Muscle layer of duodenum (tissue), 2 donors: Measurements from ENCODE around the gene DNMT3A.

Experiments used
- H3K27ac ChIP-seq: one replicate; pipeline ENCODE4 v1.7.0; 2013; ENCODE audit warnings: mild to moderate bottlenecking, low read length
- H3K27me3 ChIP-seq: one replicate; pipeline ENCODE4 v1.7.0; 2013; ENCODE audit warnings: low read depth, mild to moderate bottlenecking, control low read depth, low read length
- H3K36me3 ChIP-seq, 2 donors: one replicate each; pipeline ENCODE4 v1.7.0; 2013; ENCODE audit warnings: low read length in 2 of 2, control low read depth in 1 of 2, mild to moderate bottlenecking in 1 of 2; ENCODE audit not compliant: insufficient read depth in 2 of 2, control insufficient read depth in 1 of 2
- H3K4me1 ChIP-seq, 2 donors: one replicate each; pipeline ENCODE4 v1.7.0; 2013; ENCODE audit warnings: low read length in 2 of 2, mild to moderate bottlenecking in 2 of 2, control low read depth in 1 of 2, moderate library complexity in 1 of 2; ENCODE audit not compliant: insufficient read depth in 2 of 2, control insufficient read depth in 1 of 2
- H3K4me3 ChIP-seq, 2 donors: one replicate each; pipeline ENCODE4 v1.7.0; 2013; ENCODE audit warnings: low read length in 2 of 2, low read depth in 1 of 2, mild to moderate bottlenecking in 1 of 2
- H3K9me3 ChIP-seq, 2 donors: one replicate each; pipeline ENCODE4 v1.7.0; 2013; ENCODE audit warnings: low read length in 2 of 2, control low read depth in 1 of 2, mild to moderate bottlenecking in 1 of 2; ENCODE audit not compliant: control insufficient read depth in 1 of 2
- donor health status: healthy.

The DNMT3A gene

DNA sequence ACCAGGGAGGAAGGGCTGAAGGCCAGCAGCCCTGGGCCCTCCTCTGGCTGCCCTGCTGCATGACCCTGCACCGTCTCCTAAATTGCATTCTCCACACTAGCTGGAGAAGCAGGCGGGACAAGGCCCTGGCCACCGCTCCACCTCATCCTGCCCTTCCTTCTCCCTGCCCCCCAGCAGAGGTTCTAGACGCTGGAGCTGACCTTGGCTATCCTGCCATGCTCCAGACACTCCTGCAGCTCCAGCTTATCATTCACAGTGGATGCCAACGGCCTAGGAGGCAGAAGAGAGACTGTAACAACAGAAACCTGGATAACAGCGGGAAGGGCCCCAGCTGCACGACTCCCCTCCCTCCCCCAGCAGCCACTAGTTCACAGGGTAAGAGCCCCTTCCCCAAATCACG lies 105.0 kb downstream of the DNMT3A start:
- H3K27ac ChIP-seq = no peak overlapping the region

DNA sequence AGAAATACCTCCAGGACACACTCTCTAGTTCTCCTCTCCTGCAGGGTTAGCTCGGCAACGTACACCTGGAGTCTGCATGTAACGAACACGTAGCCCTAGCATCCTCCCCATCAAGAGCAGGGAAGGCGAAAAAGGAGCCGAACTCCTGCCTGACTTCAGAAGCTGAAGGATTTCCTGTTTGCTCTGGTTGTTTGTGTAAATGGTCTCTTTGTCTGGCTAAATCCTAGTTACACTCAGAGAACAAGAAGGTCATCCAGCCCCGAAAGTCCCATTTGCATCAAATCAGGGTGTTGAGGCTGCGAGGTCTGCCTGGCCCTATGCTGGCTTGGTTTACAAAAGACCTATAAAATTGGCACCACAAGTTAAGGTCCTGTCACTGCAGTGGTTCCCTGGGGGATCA lies 107.0 kb downstream of the DNMT3A start:
- H3K4me1 ChIP-seq = peaks cover 0 to 7% of the 10 kb centered on the region in 2 donors
- H3K9me3 ChIP-seq = no peaks in the 10 kb centered on the region
- H3K27me3 ChIP-seq = no peaks in the 10 kb centered on the region
- no peak overlapping the region for H3K4me3 ChIP-seq
- no peak overlapping the region for H3K27ac ChIP-seq
- H3K36me3 ChIP-seq = peaks cover 47 to 63% of the 10 kb centered on the region in 2 donors

More for the DNA sequence above, 105.0 kb downstream of the DNMT3A start:
- no peaks in the 10 kb centered on the region for H3K27me3 ChIP-seq
- H3K9me3 ChIP-seq = no peaks in the 10 kb centered on the region
- H3K4me3 ChIP-seq = no peak overlapping the region
- H3K4me1 ChIP-seq = no peaks in the 10 kb centered on the region
- peaks cover 67 to 79% of the 10 kb centered on the region in 2 donors for H3K36me3 ChIP-seq

DNA sequence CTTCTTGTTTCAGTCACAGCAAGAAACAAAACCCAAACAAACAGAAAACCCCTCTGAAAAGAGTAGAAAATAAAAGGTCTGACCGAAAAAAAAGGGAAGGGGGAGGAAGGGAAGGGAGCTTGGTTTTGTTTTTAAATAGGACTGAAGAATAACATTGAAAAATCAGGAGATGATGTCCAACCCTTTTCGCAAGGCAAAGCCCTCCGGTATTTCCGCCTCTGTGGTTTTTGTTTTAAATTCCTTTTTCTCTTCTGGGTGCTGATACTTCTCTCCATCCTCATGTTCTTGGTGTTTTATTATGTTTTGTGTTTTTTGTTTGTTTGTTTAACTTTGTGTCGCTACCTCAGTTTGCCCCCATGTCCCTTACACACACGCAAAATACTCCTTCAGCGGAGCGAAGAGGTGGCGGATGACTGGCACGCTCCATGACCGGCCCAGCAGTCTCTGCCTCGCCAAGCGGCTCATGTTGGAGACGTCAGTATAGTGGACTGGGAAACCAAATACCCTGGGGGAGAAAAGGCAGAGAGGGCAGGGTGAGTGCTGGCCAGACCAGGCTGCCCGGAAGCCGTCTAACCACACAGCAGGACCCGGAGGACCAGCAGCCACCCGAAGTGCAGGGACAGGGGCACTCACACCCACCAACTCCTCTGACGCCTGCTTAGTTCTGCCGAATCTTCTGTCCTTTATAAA lies 107.7 kb downstream of the DNMT3A start:
- Histone ChIP-seq H3K27ac (no peak overlapping the region), H3K4me3 (no peak overlapping the region), H3K9me3 (no peaks in the 10 kb centered on the region), H3K36me3 (peaks cover 40 to 56% of the 10 kb centered on the region in 2 donors), H3K27me3 (no peaks in the 10 kb centered on the region), H3K4me1 (peaks cover 6 to 13% of the 10 kb centered on the region in 2 donors)

DNA sequence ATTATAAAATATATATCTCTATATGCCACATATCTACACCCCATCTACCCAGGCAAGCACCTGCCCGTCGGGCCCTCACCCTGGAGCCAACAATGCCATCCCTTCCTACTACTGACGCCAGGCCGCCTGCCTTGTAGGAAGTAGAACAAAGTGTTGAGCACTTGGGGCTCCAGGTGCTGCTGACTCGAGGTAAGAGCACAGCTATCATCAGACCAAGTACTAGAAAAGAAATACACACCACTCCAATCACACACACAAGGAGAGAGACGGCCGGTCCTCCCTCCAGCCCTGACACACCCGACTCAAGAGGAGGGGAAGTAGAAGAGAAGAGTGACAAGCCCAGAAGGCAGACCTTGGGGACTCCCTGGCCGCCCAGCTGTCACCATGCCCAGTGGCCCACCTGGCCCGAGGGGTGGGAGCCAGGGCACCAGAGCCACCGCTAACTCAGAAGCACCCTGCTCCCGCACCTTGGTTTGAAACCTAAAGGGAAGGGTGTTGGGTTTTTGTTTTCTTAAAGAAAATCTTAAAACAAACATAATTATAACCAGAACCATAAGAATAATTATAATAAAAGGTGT lies 109.4 kb downstream of the DNMT3A start:
- Histone ChIP-seq H3K9me3 (no peaks in the 10 kb centered on the region), H3K36me3 (peaks cover 37 to 47% of the 10 kb centered on the region in 2 donors), H3K27me3 (no peaks in the 10 kb centered on the region), H3K4me3 (no peak overlapping the region), H3K4me1 (peaks cover 9 to 19% of the 10 kb centered on the region in 2 donors), H3K27ac (no peak overlapping the region)

DNA sequence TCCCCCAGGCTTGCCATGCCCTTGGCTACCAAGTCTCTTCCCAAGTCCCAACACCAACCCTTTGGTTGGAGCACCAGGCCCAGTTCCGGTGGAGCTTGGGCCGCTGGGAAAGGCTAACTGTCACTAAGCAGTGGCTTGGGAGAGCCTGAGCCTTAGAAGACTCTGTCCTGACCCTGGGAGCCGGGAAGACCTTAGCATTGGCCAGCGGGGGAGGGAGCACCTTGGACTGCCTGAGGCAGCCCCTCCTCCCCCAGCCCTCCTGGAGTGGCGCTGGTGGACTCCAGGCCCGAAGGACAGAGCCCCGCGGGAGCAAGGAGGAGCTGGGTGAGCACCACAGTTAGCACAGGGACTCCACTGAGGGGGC lies 110.8 kb downstream of the DNMT3A start:
- Histone ChIP-seq H3K27ac (no peak overlapping the region), H3K36me3 (peaks cover 29 to 35% of the 10 kb centered on the region in 2 donors)

DNA sequence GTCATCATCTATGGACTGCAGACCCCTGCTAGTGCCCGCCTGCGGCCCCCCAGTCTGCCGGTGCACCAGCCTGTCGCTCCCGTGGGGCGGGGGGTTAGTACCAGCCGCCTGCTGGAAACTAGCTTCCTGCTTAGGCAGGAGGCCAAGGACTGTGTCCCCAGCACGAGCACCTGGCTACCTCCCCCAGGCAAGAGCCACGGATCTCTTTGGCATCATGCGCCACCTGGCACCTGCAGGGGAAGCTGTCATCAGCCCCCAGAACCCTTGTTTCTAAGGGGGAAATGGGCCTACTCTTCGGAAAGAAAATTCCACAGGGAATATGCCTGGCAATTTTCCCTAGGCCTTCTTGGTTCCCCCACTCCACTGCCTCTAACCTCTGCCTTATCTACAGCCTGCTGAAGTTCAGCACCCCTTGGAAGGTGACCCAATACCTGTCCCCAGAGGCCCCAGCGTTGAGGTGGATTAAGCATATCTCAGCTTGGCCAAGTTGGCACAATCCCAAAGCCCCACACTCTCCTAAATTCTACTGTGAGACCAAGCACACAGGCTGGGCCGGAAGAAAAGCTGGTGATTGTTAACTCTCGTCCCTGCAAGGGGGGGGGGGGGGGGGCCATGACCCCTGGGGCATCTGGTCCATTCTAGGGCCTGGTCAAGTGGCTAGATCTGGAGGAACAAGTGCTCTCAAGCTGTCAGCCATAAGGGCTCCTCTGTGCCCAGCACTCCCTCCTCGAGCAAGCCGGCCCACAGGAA lies 111.4 kb downstream of the DNMT3A start:
- Histone ChIP-seq H3K4me3 (no peak overlapping the region), H3K4me1 (peaks cover 9 to 19% of the 10 kb centered on the region in 2 donors), H3K36me3 (peaks cover 25 to 31% of the 10 kb centered on the region in 2 donors), H3K9me3 (no peaks in the 10 kb centered on the region), H3K27me3 (no peaks in the 10 kb centered on the region), H3K27ac (no peak overlapping the region)

More for the DNA sequence above, 110.8 kb downstream of the DNMT3A start:
- Histone ChIP-seq H3K9me3 (no peaks in the 10 kb centered on the region), H3K4me3 (no peak overlapping the region), H3K4me1 (peaks cover 9 to 19% of the 10 kb centered on the region in 2 donors), H3K27me3 (no peaks in the 10 kb centered on the region)

DNA sequence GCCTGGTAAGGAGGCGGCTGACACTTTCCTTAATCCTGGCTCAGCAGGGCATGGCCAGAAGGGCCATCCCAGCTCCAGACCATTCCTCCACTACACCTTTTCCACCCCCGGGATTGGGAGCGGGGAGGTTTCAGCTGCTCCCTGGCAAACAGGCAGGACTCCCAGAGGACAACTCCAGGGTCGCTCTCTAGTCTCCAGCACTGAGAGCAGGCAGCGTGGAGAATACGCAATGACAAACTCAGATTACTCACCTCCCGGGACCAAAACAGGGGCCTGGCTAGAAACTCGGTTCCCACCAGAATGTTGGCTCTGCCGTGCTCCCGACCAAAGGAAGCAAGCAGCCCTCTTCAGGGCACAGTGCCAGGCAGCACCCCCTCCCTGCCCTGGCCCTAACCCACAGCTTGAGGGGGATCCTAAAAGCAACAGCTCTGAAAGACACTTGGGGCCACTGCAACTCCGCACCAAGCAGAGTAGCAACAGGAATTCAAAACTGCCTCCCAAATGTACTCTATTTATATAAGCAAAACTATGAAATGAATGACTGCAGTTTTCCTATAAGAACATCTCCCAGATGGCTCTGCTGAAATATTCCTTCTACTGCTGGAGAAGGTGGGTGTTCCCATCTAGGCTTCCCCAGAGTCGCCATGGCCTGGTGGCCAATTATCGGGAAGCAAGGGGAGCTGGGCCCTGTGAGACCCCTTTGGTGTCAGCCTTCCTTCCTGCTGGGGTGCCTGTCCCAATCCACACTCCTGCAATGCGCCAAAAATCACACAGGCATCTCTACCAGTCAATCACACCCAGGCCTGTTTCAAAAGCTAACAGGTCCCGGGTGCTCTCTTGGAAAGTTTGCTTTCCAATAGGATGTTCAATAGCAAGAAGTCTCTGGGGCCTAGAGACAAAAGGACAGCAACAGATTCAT lies 112.2 kb downstream of the DNMT3A start:
- peak overlapping the region; percentile 54 for H3K27ac ChIP-seq
- H3K9me3 ChIP-seq = no peaks in the 10 kb centered on the region
- H3K4me1 ChIP-seq = peaks cover 9 to 19% of the 10 kb centered on the region in 2 donors
- no peaks in the 10 kb centered on the region for H3K27me3 ChIP-seq
- H3K4me3 ChIP-seq = no peak overlapping the region
- H3K36me3 ChIP-seq = peaks cover 19 to 24% of the 10 kb centered on the region in 2 donors

DNA sequence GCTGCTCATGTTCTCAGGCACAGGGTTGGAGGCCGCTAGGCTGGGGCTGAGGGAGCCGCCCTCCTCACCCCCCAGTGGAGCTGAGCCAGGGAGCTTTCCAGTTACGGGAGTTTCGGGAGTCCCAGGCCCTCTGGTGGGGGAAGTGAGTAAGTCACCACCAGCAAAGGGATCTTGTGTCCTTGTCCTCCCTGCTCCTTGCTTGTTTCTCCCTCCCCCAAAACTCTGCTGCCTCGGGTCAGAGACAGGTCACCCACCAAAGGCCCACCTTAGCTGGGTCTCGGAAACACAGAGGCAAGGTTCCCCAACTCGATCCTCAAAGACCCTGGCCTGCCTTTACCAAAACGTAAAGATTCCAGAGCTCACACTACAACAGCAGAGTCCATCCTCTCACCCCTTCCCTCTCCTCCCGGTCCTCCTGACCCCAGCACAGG lies 112.9 kb downstream of the DNMT3A start:
- Histone ChIP-seq H3K27ac (peak overlapping the region; percentile 54), H3K27me3 (no peaks in the 10 kb centered on the region), H3K4me3 (no peak overlapping the region), H3K9me3 (no peaks in the 10 kb centered on the region), H3K4me1 (peaks cover 9 to 19% of the 10 kb centered on the region in 2 donors), H3K36me3 (peaks cover 12 to 17% of the 10 kb centered on the region in 2 donors)

DNA sequence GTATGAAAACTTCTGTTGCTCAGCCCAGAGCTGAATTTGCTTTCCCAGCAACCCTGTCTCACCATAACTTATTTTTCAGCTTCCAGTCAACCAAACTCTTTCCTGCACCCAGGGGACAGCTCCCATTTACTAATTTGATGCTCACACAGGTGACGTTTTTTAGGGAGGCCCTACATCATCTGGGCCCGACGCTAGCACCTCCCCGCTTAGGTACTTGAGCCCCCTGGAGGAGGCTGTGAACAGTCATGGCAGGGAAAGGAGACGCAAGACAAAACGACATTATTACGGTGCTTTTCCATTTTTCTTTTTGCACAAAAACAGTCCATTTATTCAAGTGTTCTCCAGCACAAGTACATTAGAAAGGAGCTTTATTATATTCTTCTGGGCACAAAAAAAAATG lies 114.1 kb downstream of the DNMT3A start:
- Histone ChIP-seq H3K9me3 (no peaks in the 10 kb centered on the region), H3K4me1 (peaks cover 9 to 19% of the 10 kb centered on the region in 2 donors), H3K27me3 (no peaks in the 10 kb centered on the region), H3K36me3 (peaks cover 5 to 10% of the 10 kb centered on the region in 2 donors), H3K27ac (no peak overlapping the region), H3K4me3 (no peak overlapping the region)

DNA sequence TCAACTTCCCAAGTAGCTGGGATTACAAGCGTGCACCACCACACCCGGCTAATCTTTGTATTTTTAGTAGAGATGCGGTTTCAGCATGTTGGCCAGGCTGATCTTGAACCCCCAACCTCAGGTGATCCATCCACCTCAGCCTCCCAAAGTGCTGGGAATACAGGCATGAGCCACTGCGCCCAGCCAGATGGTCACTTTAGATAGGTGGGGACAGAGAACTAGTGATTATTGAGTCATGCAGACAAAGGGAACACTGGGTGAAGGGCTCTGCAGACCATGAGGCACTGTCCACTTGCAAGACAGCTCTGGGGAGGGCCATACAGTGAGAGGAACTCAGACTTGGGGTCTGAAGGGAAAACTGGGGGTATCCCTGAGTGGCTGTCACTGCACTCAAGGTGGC lies 114.9 kb downstream of the DNMT3A start:
- H3K36me3 ChIP-seq = peaks cover 0 to 2% of the 10 kb centered on the region in 2 donors
- no peak overlapping the region for H3K4me3 ChIP-seq
- H3K9me3 ChIP-seq = no peaks in the 10 kb centered on the region
- H3K27ac ChIP-seq = no peak overlapping the region
- H3K27me3 ChIP-seq = no peaks in the 10 kb centered on the region
- peaks cover 9 to 19% of the 10 kb centered on the region in 2 donors for H3K4me1 ChIP-seq
